H9 (cell line): ENCODE results near the gene SSBP3. TPM values are rescaled to one million over a fixed set of nuclear protein-coding genes. Genes with fewer than 3 reads are reported as not detected.

Source experiments
- DNase-seq: peaks from one replicate; pipeline ENCODE4 v3.0.0-alpha.2; 2017
- H2AFZ ChIP-seq: one replicate; pipeline ENCODE4 v1.6.1; 2013; ENCODE audit warnings: mild to moderate bottlenecking, low read length, control low read depth, moderate library complexity
- H2AK5ac ChIP-seq: 2 replicates; pipeline ENCODE4 v1.6.1; 2013; ENCODE audit warnings: low read length, control low read depth, mixed read lengths; ENCODE audit not compliant: insufficient read length
- H2BK120ac ChIP-seq: one replicate; pipeline ENCODE4 v1.6.1; 2013; ENCODE audit warnings: low read depth, mild to moderate bottlenecking, low read length, control low read depth, inconsistent platforms; ENCODE audit not compliant: poor library complexity, severe bottlenecking
- H2BK12ac ChIP-seq: 2 replicates; pipeline ENCODE4 v1.6.1; 2013; ENCODE audit warnings: low read length, control low read depth, mixed read lengths, low read depth; ENCODE audit not compliant: insufficient read length
- H2BK15ac ChIP-seq: 2 replicates; pipeline ENCODE4 v1.6.1; 2013; ENCODE audit warnings: low read depth, low read length, control low read depth
- H2BK20ac ChIP-seq: one replicate; pipeline ENCODE4 v1.6.1; 2013; ENCODE audit warnings: low read depth, mild to moderate bottlenecking, low read length, control low read depth, inconsistent platforms; ENCODE audit not compliant: poor library complexity, severe bottlenecking
- H2BK5ac ChIP-seq: 2 replicates; pipeline ENCODE4 v1.6.1; 2013; ENCODE audit warnings: low read length, control low read depth, mixed read lengths; ENCODE audit not compliant: insufficient read length
- H3K14ac ChIP-seq: 2 replicates; pipeline ENCODE4 v1.6.1; 2013; ENCODE audit warnings: low read length, control low read depth; ENCODE audit not compliant: insufficient read depth
- H3K18ac ChIP-seq: 2 replicates; pipeline ENCODE4 v1.6.1; 2013; ENCODE audit warnings: low read depth, mild to moderate bottlenecking, mixed read lengths, low read length, control low read depth; ENCODE audit not compliant: insufficient read length
- H3K23ac ChIP-seq: 2 replicates; pipeline ENCODE4 v1.6.1; 2013; ENCODE audit warnings: low read length, control low read depth, mixed read lengths, low read depth; ENCODE audit not compliant: insufficient read length
- H3K23me2 ChIP-seq: 2 replicates; pipeline ENCODE4 v1.6.1; 2013; ENCODE audit warnings: low read depth, mild to moderate bottlenecking, mixed read lengths, low read length, control low read depth; ENCODE audit not compliant: insufficient read length, poor library complexity, severe bottlenecking
- H3K27ac ChIP-seq: 2 replicates; pipeline ENCODE4 v1.5.1; 2013; ENCODE audit warnings: low read length, control low read depth, mixed read lengths, low read depth; ENCODE audit not compliant: insufficient read length
- H3K27me3 ChIP-seq: 2 replicates; pipeline ENCODE4 v1.6.1; 2013; ENCODE audit warnings: low read length, control low read depth, inconsistent platforms; ENCODE audit not compliant: insufficient read depth
- H3K4ac ChIP-seq: 2 replicates; pipeline ENCODE4 v1.6.1; 2013; ENCODE audit warnings: low read depth, mild to moderate bottlenecking, control low read depth, inconsistent platforms, low read length, moderate library complexity
- H3K4me1 ChIP-seq: 2 replicates; pipeline ENCODE4 v1.6.1; 2013; ENCODE audit warnings: low read length, control low read depth, inconsistent platforms; ENCODE audit not compliant: insufficient read depth
- H3K4me2 ChIP-seq: 2 replicates; pipeline ENCODE4 v1.6.1; 2013; ENCODE audit warnings: low read length, control low read depth, mixed read lengths; ENCODE audit not compliant: insufficient read length, insufficient read depth
- H3K56ac ChIP-seq: 2 replicates; pipeline ENCODE4 v1.6.1; 2013; ENCODE audit warnings: low read depth, mild to moderate bottlenecking, mixed read lengths, low read length, control low read depth; ENCODE audit not compliant: insufficient read length
- H3K79me1 ChIP-seq: 2 replicates; pipeline ENCODE4 v1.6.1; 2013; ENCODE audit warnings: low read depth, mild to moderate bottlenecking, moderate library complexity, low read length, control low read depth, inconsistent platforms; ENCODE audit not compliant: insufficient read depth, poor library complexity, severe bottlenecking
- H3K79me2 ChIP-seq: 2 replicates; pipeline ENCODE4 v1.6.1; 2013; ENCODE audit warnings: low read length, control low read depth, inconsistent platforms; ENCODE audit not compliant: insufficient read depth
- H3K9ac ChIP-seq: 2 replicates; pipeline ENCODE4 v1.6.1; 2013; ENCODE audit warnings: low read length, control low read depth, mixed read lengths; ENCODE audit not compliant: insufficient read length; ENCODE audit errors: extremely low read depth
- H3K9me3 ChIP-seq: one replicate; pipeline ENCODE4 v1.6.1; 2013; ENCODE audit warnings: low read depth, low read length, inconsistent platforms; ENCODE audit not compliant: control insufficient read depth
- H3T11ph ChIP-seq: one replicate; pipeline ENCODE4 v1.6.1; 2013; ENCODE audit warnings: mild to moderate bottlenecking, low read length, control low read depth, inconsistent platforms
- H4K20me1 ChIP-seq: one replicate; pipeline ENCODE4 v1.6.1; 2013; ENCODE audit not compliant: control insufficient read depth, insufficient read length, insufficient read depth
- H4K5ac ChIP-seq: 2 replicates; pipeline ENCODE4 v1.6.1; 2013; ENCODE audit warnings: low read depth, mild to moderate bottlenecking, mixed read lengths, low read length, control low read depth; ENCODE audit not compliant: insufficient read length
- H4K8ac ChIP-seq: replicated peaks from 2 replicates; pipeline ENCODE4 v1.6.1; 2013; ENCODE audit warnings: low read length, control low read depth, mixed read lengths, low read depth; ENCODE audit not compliant: insufficient read length
- H4K91ac ChIP-seq: 2 replicates; pipeline ENCODE4 v1.6.1; 2013; ENCODE audit warnings: low read depth, mild to moderate bottlenecking, moderate library complexity, mixed read lengths, low read length, control low read depth; ENCODE audit not compliant: insufficient read length
- H3K27ac Mint-ChIP-seq, 3 experiments: 2 replicates in 2 of 3; 3 replicates in 1 of 3; pipeline ENCODE4 v1.8.0; 2020 to 2021; ENCODE audit warnings: mixed read lengths in 3 of 3, mild to moderate bottlenecking in 1 of 3, moderate library complexity in 1 of 3
- H3K27me3 Mint-ChIP-seq: 2 replicates; pipeline ENCODE4 v1.8.0; 2021; ENCODE audit warnings: low read depth, mild to moderate bottlenecking, moderate library complexity, mixed read lengths
- H3K36me3 Mint-ChIP-seq, 3 experiments: 2 replicates in 2 of 3; 3 replicates in 1 of 3; pipeline ENCODE4 v1.8.0; 2020 to 2021; ENCODE audit warnings: low read depth in 3 of 3, mixed read lengths in 3 of 3; ENCODE audit not compliant: insufficient read depth in 1 of 3
- H3K4me1 Mint-ChIP-seq, 2 experiments: 2 replicates each; pipeline ENCODE4 v1.8.0; 2020; ENCODE audit warnings: mixed read lengths in 2 of 2
- H3K4me3 Mint-ChIP-seq, 2 experiments: 2 replicates in 1 of 2; 3 replicates in 1 of 2; pipeline ENCODE4 v1.8.0; 2020 to 2021; ENCODE audit warnings: mild to moderate bottlenecking in 2 of 2, mixed read lengths in 2 of 2, moderate library complexity in 1 of 2
- H3K9me3 Mint-ChIP-seq, 2 experiments: 2 replicates in 1 of 2; 3 replicates in 1 of 2; pipeline ENCODE4 v1.8.0; 2020; ENCODE audit warnings: mild to moderate bottlenecking in 2 of 2, mixed read lengths in 2 of 2, moderate library complexity in 1 of 2
- WGBS: extraction: QIAGEN DNeasy Blood & Tissue Kit; methylation state at CpG from one replicate; pipeline ENCODE4 v1.1.7; 2013; ENCODE audit warnings: missing lambda C conversion rate, low lambda C conversion rate, mixed read lengths; ENCODE audit not compliant: insufficient read length; ENCODE audit errors: extremely low coverage; 5-methylcytosine and 5-hydroxymethylcytosine counted together
- total RNA-seq: library from RNA; stranded (reverse); gene quantifications from 2 replicates; pipeline ENCODE4 v1.2.1, GENCODE V29; 2021
- TF ChIP-seq, protein P1 (sequence below): fragments of 200-600 bp; sonication (generic); conservative IDR thresholded peaks from 3 replicates; pipeline ENCODE4 v1.8.0; 2021; ENCODE audit warnings: antibody characterized with exemption, mild to moderate bottlenecking

Gene SSBP3
- total RNA-seq, 1 experiment from 2014 or later = 126 TPM

- H3K9ac ChIP-seq = no peak overlapping the region
- no peak overlapping the region for H2BK120ac ChIP-seq
- H2BK20ac ChIP-seq = no peak overlapping the region
- no peaks in the 10 kb centered on the region for H3K9me3 Mint-ChIP-seq
- no peak overlapping the region for H4K8ac ChIP-seq
- peaks cover 38% of the 10 kb centered on the region; the same call in 1 of the 2 replicates for H3K79me2 ChIP-seq
- no peak overlapping the region for H2AFZ ChIP-seq
- no peak overlapping the region for H3K18ac ChIP-seq
- no peak overlapping the region for H2BK5ac ChIP-seq
- no peak overlapping the region for H2BK15ac ChIP-seq
- no peak overlapping the region for H2AK5ac ChIP-seq
- no CpG with 5 or more reads among the region's 10 CpGs for WGBS
- H3K27ac Mint-ChIP-seq = peak overlapping the region in 2 of 3 experiments; percentile 21 to 86; a peak in 1 of 7 replicates
- no peaks in the 10 kb centered on the region for H3K9me3 ChIP-seq
- no peak for DNase-seq
- no peak overlapping the region for H3K27ac ChIP-seq
- no peak overlapping the region for H3K56ac ChIP-seq
- TF ChIP-seq, protein P1, sequence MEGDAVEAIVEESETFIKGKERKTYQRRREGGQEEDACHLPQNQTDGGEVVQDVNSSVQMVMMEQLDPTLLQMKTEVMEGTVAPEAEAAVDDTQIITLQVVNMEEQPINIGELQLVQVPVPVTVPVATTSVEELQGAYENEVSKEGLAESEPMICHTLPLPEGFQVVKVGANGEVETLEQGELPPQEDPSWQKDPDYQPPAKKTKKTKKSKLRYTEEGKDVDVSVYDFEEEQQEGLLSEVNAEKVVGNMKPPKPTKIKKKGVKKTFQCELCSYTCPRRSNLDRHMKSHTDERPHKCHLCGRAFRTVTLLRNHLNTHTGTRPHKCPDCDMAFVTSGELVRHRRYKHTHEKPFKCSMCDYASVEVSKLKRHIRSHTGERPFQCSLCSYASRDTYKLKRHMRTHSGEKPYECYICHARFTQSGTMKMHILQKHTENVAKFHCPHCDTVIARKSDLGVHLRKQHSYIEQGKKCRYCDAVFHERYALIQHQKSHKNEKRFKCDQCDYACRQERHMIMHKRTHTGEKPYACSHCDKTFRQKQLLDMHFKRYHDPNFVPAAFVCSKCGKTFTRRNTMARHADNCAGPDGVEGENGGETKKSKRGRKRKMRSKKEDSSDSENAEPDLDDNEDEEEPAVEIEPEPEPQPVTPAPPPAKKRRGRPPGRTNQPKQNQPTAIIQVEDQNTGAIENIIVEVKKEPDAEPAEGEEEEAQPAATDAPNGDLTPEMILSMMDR = no peak
- H3K36me3 Mint-ChIP-seq = peaks cover 50 to 57% (median 54%) of the 10 kb centered on the region in 3 experiments
- H3K4me1 Mint-ChIP-seq = peaks cover 49 to 58% of the 10 kb centered on the region in 2 experiments
- peaks cover 13% of the 10 kb centered on the region for H3K79me1 ChIP-seq
- peaks cover 14% of the 10 kb centered on the region for H3K23me2 ChIP-seq
- no peak overlapping the region for H4K91ac ChIP-seq
- H3K4me3 Mint-ChIP-seq = peak overlapping the region; percentile 85 to 89
- no peak overlapping the region for H3K14ac ChIP-seq
- H3K23ac ChIP-seq = no peak overlapping the region
- H2BK12ac ChIP-seq = no peak overlapping the region
- H3K4ac ChIP-seq = no peak overlapping the region
- peaks cover 7% of the 10 kb centered on the region; the same call in 1 of the 2 replicates for H3K4me1 ChIP-seq
- no peaks in the 10 kb centered on the region for H3K27me3 ChIP-seq
- H3T11ph ChIP-seq = no peak overlapping the region
- H3K27me3 Mint-ChIP-seq = no peaks in the 10 kb centered on the region
- peaks cover 5% of the 10 kb centered on the region for H4K20me1 ChIP-seq
- peak overlapping the region; percentile 77 for H3K4me2 ChIP-seq
- no peak overlapping the region for H4K5ac ChIP-seq
These were observed 2.4 kb downstream of the SSBP3 start for GRCh38 chr1:54403808-54404261.
